NOMO-1 treated with DMSO at 0.1 percent for 48 hours (cell line): ENCODE results near the gene CHSY1.
A peak's percentile ranks its signal among the peaks of the same experiment; 100 is the strongest.
"Not testable (repeated sequence)": the region's sequence is repeated elsewhere in the genome, so short reads cannot be mapped to it uniquely, and the experiment has no call there.

ENCODE experiments used
- DNase-seq: peaks from one replicate; lab custom pipeline; 2025; ENCODE audit not compliant: unreplicated experiment; lab: John Stamatoyannopoulos, UW

Gene CHSY1

GRCh38 chr15:101251830-101252820 lies at the start of gene CHSY1:
Gene CHSY1 (minus strand): TSS chr15:101252048. CDS start chr15:101251456, 592 bp downstream.
- DNase-seq = peak; percentile 91

GRCh38 chr15:101296418-101297405 lies 44.9 kb upstream of the CHSY1 start:
- no peak for DNase-seq

GRCh38 chr15:101295607-101296161 lies 43.8 kb upstream of the CHSY1 start:
- DNase-seq = no peak

GRCh38 chr15:101294731-101295606 lies 43.1 kb upstream of the CHSY1 start, which contains the start of gene SNRPA1:
Gene SNRPA1 (minus strand): TSS chr15:101295248. CDS start chr15:101295178, 70 bp downstream.
- DNase-seq = peak; percentile 89

GRCh38 chr15:101293122-101293521 lies 41.3 kb upstream of the CHSY1 start:
- no peak for DNase-seq

GRCh38 chr15:101288905-101289513 lies 37.2 kb upstream of the CHSY1 start:
- DNase-seq = peak; percentile 54

- DNase-seq = not testable (repeated sequence)
Measured at GRCh38 chr15:101287342-101287741, 35.5 kb upstream of the CHSY1 start.

- no peak for DNase-seq
Measured at GRCh38 chr15:101286471-101287114, 34.7 kb upstream of the CHSY1 start.

GRCh38 chr15:101283931-101284330 lies 32.1 kb upstream of the CHSY1 start:
- no peak for DNase-seq

GRCh38 chr15:101280007-101280406 lies 28.2 kb upstream of the CHSY1 start:
- DNase-seq = no peak

- DNase-seq = no peak
Measured at GRCh38 chr15:101277943-101278564, 26.2 kb upstream of the CHSY1 start.

GRCh38 chr15:101277038-101277822 lies 25.4 kb upstream of the CHSY1 start, which contains the start of gene SELENOS:
Gene SELENOS (minus strand): TSS chr15:101277485. CDS start chr15:101277417, 68 bp downstream.
- peak; percentile 82 for DNase-seq

- peak; percentile 37 for DNase-seq
Measured at GRCh38 chr15:101276501-101277037, 24.7 kb upstream of the CHSY1 start.

GRCh38 chr15:101275018-101275417 lies 23.2 kb upstream of the CHSY1 start:
- DNase-seq = no peak

- no peak for DNase-seq
Measured at GRCh38 chr15:101273534-101273933, 21.7 kb upstream of the CHSY1 start.

GRCh38 chr15:101272584-101272983 lies 20.7 kb upstream of the CHSY1 start:
- no peak for DNase-seq

GRCh38 chr15:101269479-101270223 lies 17.8 kb upstream of the CHSY1 start:
- DNase-seq = no peak
